IMR-90 (cell line): ENCODE measurements around the gene QSOX2. TPM values are rescaled to one million over a fixed set of nuclear protein-coding genes. Genes with fewer than 3 reads are reported as not detected.

Experiments used
- ATAC-seq: fragments of 200-7000 bp; cut with Tn5 transposase; 2 replicates; pipeline ENCODE4 v1.9.1; 2020; ENCODE audit warnings: low read depth, mild to moderate bottlenecking, moderate library complexity
- BruUV-seq: library from RNA; stranded (reverse); fragments of 400-500 nt; replicated peaks from 2 replicates; lab custom pipeline; 2021; lab: Mats Ljungman, UMichigan
- CTCF ChIA-PET: fragments of 300-600 bp; formaldehyde crosslinking; extraction: SDS; loops from one replicate; lab custom pipeline; 2021; ENCODE audit warnings: antibody characterized with exemption; lab: Yijun Ruan, JAX
- POLR2A ChIA-PET: fragments of 300-600 bp; sonication (Branson Sonifier 250); formaldehyde crosslinking; loops from one replicate; lab custom pipeline; 2022; ENCODE audit warnings: antibody characterized with exemption; ENCODE audit not compliant: unreplicated experiment; lab: Charles Lee
- DNase-seq: peaks from one replicate; pipeline ENCODE4 v3.0.0; 2013
- H2AFZ ChIP-seq: replicated peaks from 2 replicates; pipeline ENCODE3; 2013; ENCODE audit warnings: low read length, mild to moderate bottlenecking; ENCODE audit not compliant: poor library complexity
- H2AK5ac ChIP-seq: 2 replicates; pipeline ENCODE4 v1.6.1; 2013; ENCODE audit warnings: low read depth, low read length, inconsistent platforms
- H2AK9ac ChIP-seq: replicated peaks from 2 replicates; pipeline ENCODE3; 2013; ENCODE audit warnings: mild to moderate bottlenecking, low read depth, low read length, moderate library complexity; ENCODE audit not compliant: poor library complexity
- H2BK120ac ChIP-seq: 2 replicates; pipeline ENCODE4 v1.6.1; 2013; ENCODE audit warnings: low read depth, low read length, inconsistent platforms
- H2BK15ac ChIP-seq: 3 replicates; pipeline ENCODE4 v1.6.1; 2013; ENCODE audit warnings: low read depth, low read length, inconsistent platforms
- H2BK20ac ChIP-seq: 2 replicates; pipeline ENCODE4 v1.6.1; 2013; ENCODE audit warnings: low read depth, mild to moderate bottlenecking, inconsistent platforms, low read length, moderate library complexity
- H2BK5ac ChIP-seq: 2 replicates; pipeline ENCODE4 v1.6.1; 2013; ENCODE audit warnings: mild to moderate bottlenecking, low read depth, low read length, inconsistent platforms; ENCODE audit not compliant: poor library complexity, severe bottlenecking
- H3K14ac ChIP-seq: replicated peaks from 2 replicates; pipeline ENCODE4 v1.6.1; 2013; ENCODE audit warnings: low read depth, low read length, inconsistent platforms
- H3K18ac ChIP-seq: 2 replicates; pipeline ENCODE4 v1.6.1; 2013; ENCODE audit warnings: low read depth, low read length, control low read depth
- H3K23ac ChIP-seq: 2 replicates; pipeline ENCODE4 v1.6.1; 2013; ENCODE audit warnings: low read depth, low read length, inconsistent platforms
- H3K27ac ChIP-seq: 2 replicates; pipeline ENCODE4 v1.5.1; 2013; ENCODE audit warnings: mild to moderate bottlenecking, control low read depth, low read length; ENCODE audit not compliant: insufficient read depth
- H3K27me3 ChIP-seq: 2 replicates; pipeline ENCODE4 v1.6.1; 2013; ENCODE audit warnings: low read length; ENCODE audit not compliant: control insufficient read depth, insufficient read depth
- H3K36me3 ChIP-seq: 2 replicates; pipeline ENCODE4 v1.6.1; 2013; ENCODE audit warnings: low read length, mixed read lengths; ENCODE audit not compliant: control insufficient read depth, insufficient read depth
- H3K4ac ChIP-seq: 2 replicates; pipeline ENCODE4 v1.6.1; 2013; ENCODE audit warnings: low read depth, low read length, inconsistent platforms
- H3K4me1 ChIP-seq: 2 replicates; pipeline ENCODE4 v1.6.1; 2013; ENCODE audit warnings: low read length, mixed read lengths; ENCODE audit not compliant: control insufficient read depth, insufficient read depth
- H3K4me2 ChIP-seq: 2 replicates; pipeline ENCODE4 v1.6.1; 2013; ENCODE audit warnings: low read depth, mild to moderate bottlenecking, control low read depth, low read length, moderate library complexity
- H3K4me3 ChIP-seq: 2 replicates; pipeline ENCODE4 v1.5.1; 2013; ENCODE audit warnings: low read depth, mild to moderate bottlenecking, control low read depth, low read length, moderate library complexity; ENCODE audit not compliant: insufficient read depth
- H3K56ac ChIP-seq: 2 replicates; pipeline ENCODE4 v1.6.1; 2013; ENCODE audit warnings: low read length, inconsistent platforms; ENCODE audit not compliant: insufficient read depth; ENCODE audit errors: extremely low read depth
- H3K79me1 ChIP-seq, 2 experiments: 2 replicates each; pipeline ENCODE4 v1.6.1; 2013; ENCODE audit warnings: low read length in 2 of 2, inconsistent platforms in 1 of 2, low read depth in 1 of 2
- H3K9ac ChIP-seq: 2 replicates; pipeline ENCODE4 v1.6.1; 2013; ENCODE audit warnings: low read depth, low read length, control low read depth
- H3K9me1 ChIP-seq: 2 replicates; pipeline ENCODE4 v1.6.1; 2013; ENCODE audit warnings: low read length, inconsistent platforms; ENCODE audit not compliant: insufficient read depth
- H3K9me3 ChIP-seq: 2 replicates; pipeline ENCODE4 v1.6.1; 2013; ENCODE audit warnings: low read length; ENCODE audit not compliant: control insufficient read depth, insufficient read depth
- H4K20me1 ChIP-seq: 2 replicates; pipeline ENCODE4 v1.6.1; 2013; ENCODE audit warnings: low read length, inconsistent platforms; ENCODE audit not compliant: insufficient read depth
- H4K5ac ChIP-seq: 2 replicates; pipeline ENCODE4 v1.6.1; 2013; ENCODE audit warnings: mild to moderate bottlenecking, low read depth, low read length, control low read depth
- H4K8ac ChIP-seq, 2 experiments: 2 replicates each; pipeline ENCODE4 v1.6.1; 2013; ENCODE audit warnings: low read depth in 2 of 2, low read length in 2 of 2, control low read depth in 1 of 2, inconsistent platforms in 1 of 2
- H4K91ac ChIP-seq: 2 replicates; pipeline ENCODE4 v1.6.1; 2013; ENCODE audit warnings: low read depth, low read length, inconsistent platforms; ENCODE audit not compliant: insufficient read depth
- BHLHE40 ChIP-seq: fragments of 150-350 bp; IDR thresholded peaks from 2 replicates; pipeline ENCODE4 v1.6.1; 2016; ENCODE audit warnings: mild to moderate bottlenecking, low read depth, low read length
- CEBPB ChIP-seq: IDR thresholded peaks from 2 replicates; pipeline ENCODE4 v1.6.1; 2012; ENCODE audit warnings: low read depth, low read length, improper control_type of control experiment
- CHD1 ChIP-seq: IDR thresholded peaks from 2 replicates; pipeline ENCODE4 v1.6.1; 2012; ENCODE audit warnings: low read depth, low read length, improper control_type of control experiment
- ELK1 ChIP-seq: fragments of 150-350 bp; IDR thresholded peaks from 2 replicates; pipeline ENCODE4 v1.6.1; 2016; ENCODE audit warnings: low read depth, mild to moderate bottlenecking, low read length, moderate library complexity, borderline replicate concordance
- FOS ChIP-seq: fragments of 150-350 bp; IDR thresholded peaks from 2 replicates; pipeline ENCODE4 v1.6.1; 2016; ENCODE audit warnings: low read depth, low read length
- MAFK ChIP-seq: IDR thresholded peaks from 2 replicates; pipeline ENCODE4 v1.6.1; 2012; ENCODE audit warnings: low read depth, low read length, improper control_type of control experiment
- MAZ ChIP-seq: IDR thresholded peaks from 2 replicates; pipeline ENCODE4 v1.6.1; 2012; ENCODE audit warnings: low read depth, mild to moderate bottlenecking, low read length, improper control_type of control experiment, moderate library complexity, borderline replicate concordance
- MXI1 ChIP-seq: IDR thresholded peaks from 2 replicates; pipeline ENCODE4 v1.6.1; 2012; ENCODE audit warnings: low read depth, mild to moderate bottlenecking, low read length, moderate library complexity, borderline replicate concordance
- NFE2L2 ChIP-seq: fragments of 150-350 bp; IDR thresholded peaks from 2 replicates; pipeline ENCODE4 v1.6.1; 2016; ENCODE audit warnings: low read depth, mild to moderate bottlenecking, low read length
- POLR2A ChIP-seq: IDR thresholded peaks from 2 replicates; pipeline ENCODE4 v1.6.1; 2012; ENCODE audit warnings: mild to moderate bottlenecking, low read depth, low read length
- RAD21 ChIP-seq: IDR thresholded peaks from 2 replicates; pipeline ENCODE4 v1.6.1; 2012; ENCODE audit warnings: low read length, improper control_type of control experiment
- RCOR1 ChIP-seq: IDR thresholded peaks from 2 replicates; pipeline ENCODE4 v1.6.1; 2012; ENCODE audit warnings: mild to moderate bottlenecking, low read length, improper control_type of control experiment; ENCODE audit not compliant: insufficient replicate concordance
- RFX5 ChIP-seq: IDR thresholded peaks from 2 replicates; pipeline ENCODE4 v1.8.0; 2012; ENCODE audit warnings: low read depth, mild to moderate bottlenecking, low read length, moderate library complexity
- SMC3 ChIP-seq: fragments of 150-350 bp; IDR thresholded peaks from 2 replicates; pipeline ENCODE4 v1.6.1; 2016; ENCODE audit warnings: low read depth, mild to moderate bottlenecking, antibody characterized with exemption, low read length, moderate library complexity
- WGBS, 2 experiments: methylation state at CpG; one replicate each; pipeline versions ENCODE4 v1.1.5 to v1.1.7; 2013; ENCODE audit warnings: missing lambda C conversion rate in 2 of 2; ENCODE audit not compliant: insufficient read length in 1 of 2; ENCODE audit errors: extremely low coverage in 2 of 2; 5-methylcytosine and 5-hydroxymethylcytosine counted together
- dilution Hi-C: fragments of 300-500 bp; cut with HindIII; formaldehyde crosslinking; loops from one replicate; pipeline ENCODE4 v1.14.3; 2018; ENCODE audit warnings: low sequenced_read_pairs; ENCODE audit not compliant: unreplicated experiment
- in situ Hi-C: fragments of 300-500 bp; cut with MboI; formaldehyde crosslinking; loops from 3 replicates; pipeline ENCODE4 v1.14.3; 2019; ENCODE audit warnings: low sequenced_read_pairs, inconsistent platforms, mixed read lengths
- intact Hi-C: fragments of 100-400 bp; cut with micrococcal nuclease; formaldehyde crosslinking; loops from 2 replicates; pipeline ENCODE4 v1.10.0; 2022
- polyA plus RNA-seq, 3 experiments: library from polyadenylated mRNA; depleted of rRNA; stranded (reverse); fragments of >200 nt; gene quantifications; 2 replicates each; pipeline ENCODE4 v1.2.3, GENCODE V29; 2012; ENCODE audit warnings: low replicate concordance in 1 of 3
- total RNA-seq: library from RNA; depleted of rRNA; stranded (reverse); fragments of >200 nt; gene quantifications from 2 replicates; pipeline ENCODE4 v1.2.3, GENCODE V29; 2012
- TF ChIP-seq, protein P1 (sequence below): conservative IDR thresholded peaks from 2 replicates; pipeline ENCODE4 v1.5.1; 2012; ENCODE audit warnings: mild to moderate bottlenecking, low read depth, low read length, improper control_type of control experiment
- TF ChIP-seq, protein P2 (sequence below): fragments of 150-350 bp; IDR thresholded peaks from 2 replicates; pipeline ENCODE4 v1.6.1; 2017; ENCODE audit warnings: mild to moderate bottlenecking, antibody characterized with exemption, low read length, low read depth

The QSOX2 gene
- total and polyA plus RNA-seq, 2 of the 4 experiments (the other 2 are of a cell fraction): 5.9 to 12.9 TPM

- no peaks in the 10 kb centered on the region for H3K79me1 ChIP-seq
- H4K20me1 ChIP-seq: no peaks in the 10 kb centered on the region; the same call in 1 of the 2 replicates
- no peak overlapping the region for H4K5ac ChIP-seq
- no peak overlapping the region for H3K23ac ChIP-seq
- no peak overlapping the region for H3K4me2 ChIP-seq
- no TSS peak for BruUV-seq
- H4K91ac ChIP-seq: no peak overlapping the region
- H3K4me1 ChIP-seq: no peaks in the 10 kb centered on the region
- no peak overlapping the region for H3K18ac ChIP-seq
- peaks cover 4% of the 10 kb centered on the region for H3K9me3 ChIP-seq
- H3K27ac ChIP-seq: no peak overlapping the region
- no peak overlapping the region for H2AK9ac ChIP-seq
- no peak overlapping the region for H3K4me3 ChIP-seq
- no CpG with 5 or more reads among the region's 1 CpG for WGBS, 2 experiments
- dilution Hi-C loops: no loop called here
- no peak overlapping the region for H3K9ac ChIP-seq
- no peak overlapping the region for H2AK5ac ChIP-seq
- intact Hi-C loops: no loop called here
- no peaks in the 10 kb centered on the region for H3K36me3 ChIP-seq
- H3K9me1 ChIP-seq: no peaks in the 10 kb centered on the region
- ChIA-PET CTCF (interaction anchor here (1.2 kb wide), 1 partner anchor 9 kb away, joined by 3 read pairs; no protein-coding TSS in a partner anchor), POLR2A (no interaction called here)
- H3K14ac ChIP-seq: no peak overlapping the region
- no peak overlapping the region for H2BK15ac ChIP-seq
- H2AFZ ChIP-seq: no peak overlapping the region
- H4K8ac ChIP-seq: no peak overlapping the region
- ATAC-seq (no peak), DNase-seq (no peak)
- H2BK20ac ChIP-seq: no peak overlapping the region
- H2BK5ac ChIP-seq: no peak overlapping the region
- H3K27me3 ChIP-seq: peaks cover 49% of the 10 kb centered on the region
- TF ChIP-seq RCOR1 (no peak), BHLHE40 (no peak), ELK1 (no peak), MAZ (no peak), SMC3 (no peak), RAD21 (no peak), CEBPB (no peak), MAFK (no peak), NFE2L2 (no peak), CHD1 (no peak), FOS (no peak), POLR2A (no peak), RFX5 (no peak), MXI1 (no peak)
- TF ChIP-seq, protein P1, sequence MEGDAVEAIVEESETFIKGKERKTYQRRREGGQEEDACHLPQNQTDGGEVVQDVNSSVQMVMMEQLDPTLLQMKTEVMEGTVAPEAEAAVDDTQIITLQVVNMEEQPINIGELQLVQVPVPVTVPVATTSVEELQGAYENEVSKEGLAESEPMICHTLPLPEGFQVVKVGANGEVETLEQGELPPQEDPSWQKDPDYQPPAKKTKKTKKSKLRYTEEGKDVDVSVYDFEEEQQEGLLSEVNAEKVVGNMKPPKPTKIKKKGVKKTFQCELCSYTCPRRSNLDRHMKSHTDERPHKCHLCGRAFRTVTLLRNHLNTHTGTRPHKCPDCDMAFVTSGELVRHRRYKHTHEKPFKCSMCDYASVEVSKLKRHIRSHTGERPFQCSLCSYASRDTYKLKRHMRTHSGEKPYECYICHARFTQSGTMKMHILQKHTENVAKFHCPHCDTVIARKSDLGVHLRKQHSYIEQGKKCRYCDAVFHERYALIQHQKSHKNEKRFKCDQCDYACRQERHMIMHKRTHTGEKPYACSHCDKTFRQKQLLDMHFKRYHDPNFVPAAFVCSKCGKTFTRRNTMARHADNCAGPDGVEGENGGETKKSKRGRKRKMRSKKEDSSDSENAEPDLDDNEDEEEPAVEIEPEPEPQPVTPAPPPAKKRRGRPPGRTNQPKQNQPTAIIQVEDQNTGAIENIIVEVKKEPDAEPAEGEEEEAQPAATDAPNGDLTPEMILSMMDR: no peak
- TF ChIP-seq, protein P2, sequence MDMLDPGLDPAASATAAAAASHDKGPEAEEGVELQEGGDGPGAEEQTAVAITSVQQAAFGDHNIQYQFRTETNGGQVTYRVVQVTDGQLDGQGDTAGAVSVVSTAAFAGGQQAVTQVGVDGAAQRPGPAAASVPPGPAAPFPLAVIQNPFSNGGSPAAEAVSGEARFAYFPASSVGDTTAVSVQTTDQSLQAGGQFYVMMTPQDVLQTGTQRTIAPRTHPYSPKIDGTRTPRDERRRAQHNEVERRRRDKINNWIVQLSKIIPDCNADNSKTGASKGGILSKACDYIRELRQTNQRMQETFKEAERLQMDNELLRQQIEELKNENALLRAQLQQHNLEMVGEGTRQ: no peak
- in situ Hi-C loops: loop anchor here (10.0 kb wide), 1 partner anchor 114 kb away; no protein-coding TSS in a partner anchor
- no peak overlapping the region for H3K56ac ChIP-seq
- H3K4ac ChIP-seq: no peak overlapping the region
- H2BK120ac ChIP-seq: no peak overlapping the region
Observed at GRCh38 chr9:136278894-136279293, 33.3 kb upstream of the QSOX2 start.
